K562 (cell line): ENCODE data around the gene MYOM1. TPM values are rescaled to one million over a fixed set of nuclear protein-coding genes. Genes with fewer than 3 reads are reported as not detected.

Experiments used
- ARID3B ChIP-seq: fragments of 250-450 bp; sonication (Bioruptor Pico); IDR thresholded peaks from 2 replicates; pipeline ENCODE4 v1.4.0; 2020; ENCODE audit warnings: borderline replicate concordance
- CREB1 ChIP-seq, 2 experiments: sonication (generic) in 1 of 2; formaldehyde crosslinking in 1 of 2; IDR thresholded peaks; 2 replicates each; pipeline versions ENCODE4 v1.6.1 to v1.8.0; 2012 to 2022; ENCODE audit warnings: inconsistent platforms in 1 of 2, mild to moderate bottlenecking in 1 of 2, missing genetic modification reagents in 1 of 2, moderate library complexity in 1 of 2
- GTF2A2 ChIP-seq: IDR thresholded peaks from 2 replicates; pipeline ENCODE4 v1.6.1; 2016; ENCODE audit warnings: mild to moderate bottlenecking, missing genetic modification characterization, missing compliant biosample characterization
- HBP1 ChIP-seq: fragments of 450-650 bp; formaldehyde crosslinking; IDR thresholded peaks from 2 replicates; pipeline ENCODE4 v1.4.0; 2022; ENCODE audit warnings: missing genetic modification characterization
- HCFC1 ChIP-seq: IDR thresholded peaks from 2 replicates; pipeline ENCODE4 v1.6.1; 2012; ENCODE audit warnings: low read depth, low read length, improper control_type of control experiment
- MTA1 ChIP-seq: fragments of 450-650 bp; IDR thresholded peaks from 2 replicates; pipeline ENCODE4 v1.6.1; 2017; ENCODE audit warnings: borderline replicate concordance
- NFATC3 ChIP-seq: fragments of 450-650 bp; IDR thresholded peaks from 2 replicates; pipeline ENCODE4 v1.6.1; 2017; ENCODE audit warnings: mild to moderate bottlenecking
- NFE2L1 ChIP-seq: fragments of 450-650 bp; IDR thresholded peaks from 2 replicates; pipeline ENCODE4 v1.6.1; 2016; ENCODE audit warnings: missing genetic modification characterization, low read depth, mild to moderate bottlenecking, missing compliant biosample characterization, moderate library complexity, borderline replicate concordance
- PCBP1 ChIP-seq: fragments of 200-400 bp; formaldehyde crosslinking; IDR thresholded peaks from 2 replicates; pipeline ENCODE4 v1.6.1; 2018; ENCODE audit warnings: mild to moderate bottlenecking, low read depth, low read length; ENCODE audit not compliant: poor library complexity, severe bottlenecking
- PML ChIP-seq: IDR thresholded peaks from 2 replicates; pipeline ENCODE4 v1.6.1; 2012; ENCODE audit warnings: low read length, inconsistent platforms
- SAP30 ChIP-seq: fragments of 200-600 bp; sonication (generic); IDR thresholded peaks from 2 replicates; pipeline ENCODE4 v1.6.1; 2012; ENCODE audit warnings: borderline replicate concordance, low read depth, mild to moderate bottlenecking, moderate library complexity, low read length, control low read depth, inconsistent platforms; ENCODE audit not compliant: insufficient read depth, poor library complexity, severe bottlenecking
- SMAD4 ChIP-seq: fragments of 250-450 bp; sonication (Bioruptor Pico); conservative IDR thresholded peaks from 2 replicates; pipeline ENCODE4 v1.8.0; 2021; ENCODE audit warnings: inconsistent platforms, mild to moderate bottlenecking, moderate library complexity
- TARDBP ChIP-seq: fragments of 450-650 bp; IDR thresholded peaks from 2 replicates; pipeline ENCODE4 v1.6.1; 2016
- TOE1 ChIP-seq, 2 experiments: fragments of 450-650 bp in 1 of 2; sonication (generic) in 1 of 2; formaldehyde crosslinking in 1 of 2; IDR thresholded peaks; 2 replicates each; pipeline versions ENCODE4 v1.7.1 to v1.8.0; 2016 to 2022; ENCODE audit warnings: borderline replicate concordance in 2 of 2, mild to moderate bottlenecking in 2 of 2, antibody characterized with exemption in 1 of 2, inconsistent platforms in 1 of 2, low read depth in 1 of 2, missing genetic modification reagents in 1 of 2, moderate library complexity in 1 of 2
- ZFP30 ChIP-seq: fragments of 250-450 bp; sonication (Bioruptor Pico); IDR thresholded peaks from 2 replicates; pipeline ENCODE4 v1.8.0; 2022; ENCODE audit warnings: moderate library complexity, mild to moderate bottlenecking, inconsistent platforms, borderline replicate concordance
- ZNF23 ChIP-seq: fragments of 250-450 bp; sonication (Bioruptor Pico); IDR thresholded peaks from 2 replicates; pipeline ENCODE4 v1.4.0; 2020; ENCODE audit warnings: mild to moderate bottlenecking
- ZNF655 ChIP-seq: fragments of 250-450 bp; sonication (Bioruptor Pico); IDR thresholded peaks from 2 replicates; pipeline ENCODE4 v1.5.0; 2021
- ZNF778 ChIP-seq: fragments of 450-650 bp; formaldehyde crosslinking; IDR thresholded peaks from 2 replicates; pipeline ENCODE4 v1.4.0; 2020; ENCODE audit warnings: mild to moderate bottlenecking, moderate library complexity
- polyA plus RNA-seq, 8 experiments: library from polyadenylated mRNA; depleted of rRNA in 4 of 8; stranded (reverse) in 5 of 8; unstranded in 3 of 8; fragments of >200 nt; fragmentation: Nextera tagmentation in 2 of 8; fragmentation: Illumina TruSeq in 1 of 8; extraction: Ambion mirVana in 2 of 8; extraction: Trizol in 1 of 8; gene quantifications; 2 replicates each; pipeline versions ENCODE4 v1.2.1 to v1.2.3, GENCODE V29; 2011 to 2014; ENCODE audit warnings: inconsistent platforms in 1 of 8, missing spikeins in 1 of 8
- total RNA-seq, 7 experiments: library from RNA; depleted of rRNA in 6 of 7; stranded (reverse); fragments of >200 nt in 6 of 7; fragmentation: Illumina TruSeq in 2 of 7; extraction: Trizol in 2 of 7; gene quantifications; 2 replicates each; pipeline versions ENCODE4 v1.2.1 to v1.2.3, GENCODE V29; 2011 to 2021; ENCODE audit warnings: low replicate concordance in 1 of 7
- TF ChIP-seq, protein P1 (sequence below): fragments of 250-450 bp; sonication (Bioruptor Pico); IDR thresholded peaks from 2 replicates; pipeline ENCODE4 v1.8.0; 2022; ENCODE audit warnings: moderate library complexity, mild to moderate bottlenecking, inconsistent platforms

Gene MYOM1
- total and polyA plus RNA-seq, 9 of the 15 experiments (the other 6 are each of a cell fraction or from before 2014, with no cell fraction given): 0.01 to 0.62 (median 0.25) TPM

DNA sequence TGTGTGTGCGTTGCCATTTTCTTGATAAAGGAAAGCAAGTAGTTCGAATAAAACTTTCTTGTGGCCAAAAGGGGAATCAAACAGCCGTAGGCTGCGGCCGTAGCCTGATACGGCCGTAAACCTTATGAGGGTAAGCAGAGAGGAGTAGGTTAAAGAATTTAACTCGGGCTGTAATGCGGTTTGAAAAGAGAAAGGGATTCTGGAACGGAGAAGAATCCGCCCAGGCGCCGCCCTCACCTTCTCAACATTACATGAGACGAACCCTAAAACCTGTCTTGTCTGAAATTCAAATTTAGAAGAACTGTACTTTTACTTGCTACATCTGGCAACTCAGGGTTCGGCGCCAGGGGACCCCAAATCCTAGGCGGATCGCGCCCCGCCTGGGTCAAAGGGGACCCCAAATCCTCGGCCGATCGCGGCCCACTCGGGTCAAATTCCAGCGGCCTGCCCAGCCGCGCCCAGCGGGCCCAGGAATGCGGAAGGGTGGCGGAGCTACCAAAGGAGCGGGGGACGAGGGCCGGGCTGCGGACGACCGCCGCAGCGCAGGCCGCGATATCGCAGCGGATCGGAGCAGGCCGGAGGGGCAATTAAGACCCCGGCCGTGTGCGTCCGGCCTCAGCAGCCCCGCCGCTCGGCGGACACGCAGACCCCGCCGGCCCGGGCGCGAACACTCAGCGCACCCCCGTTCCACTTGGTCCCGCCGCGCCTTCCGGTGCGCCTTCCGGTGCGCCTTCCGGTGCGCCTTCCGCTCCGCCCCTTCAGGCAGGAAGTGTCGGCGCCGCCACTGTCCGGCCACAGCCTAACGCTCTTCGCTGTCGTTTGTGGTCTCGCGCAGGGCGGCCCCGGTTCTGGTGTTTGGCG, 41.8 kb upstream of the MYOM1 start, which contains the start of gene MYL12B (continued):
- TF ChIP-seq TOE1 (IDR thresholded peaks at IDR 0.05; ENCODE audit: borderline replicate concordance) (peak; percentile 98), TOE1 (CRISPR knock-in tag; IDR thresholded peaks at IDR 0.05; ENCODE audit: borderline replicate concordance, low read depth) (no peak), PML (peak; percentile 59), NFE2L1 (tag) (no peak), ZNF778 (no peak), SAP30 (peak; percentile 81), ZFP30 (CRISPR knock-in tag) (no peak), HCFC1 (peak; percentile 65; the same call in 1 of the 2 replicates), HBP1 (peak; percentile 51; the same call in 1 of the 2 replicates), ZNF23 (CRISPR knock-in tag) (0 out of 2 replicates have a peak, but pooled peaks have one; percentile 20), GTF2A2 (tag) (no peak), SMAD4 (peak; percentile 97), TARDBP (no peak), ARID3B (CRISPR knock-in tag) (no peak), CREB1 (IDR thresholded peaks at IDR 0.05) (peak; percentile 47; the same call in 1 of the 2 replicates), CREB1 (CRISPR knock-in tag; IDR thresholded peaks at IDR 0.05) (peak; percentile 63; the same call in 1 of the 2 replicates), PCBP1 (peak; percentile 99), MTA1 (0 out of 2 replicates have a peak, but pooled peaks have one; percentile 40), ZNF655 (no peak), NFATC3 (peak; percentile 74; the same call in 1 of the 2 replicates)
- TF ChIP-seq, protein P1, sequence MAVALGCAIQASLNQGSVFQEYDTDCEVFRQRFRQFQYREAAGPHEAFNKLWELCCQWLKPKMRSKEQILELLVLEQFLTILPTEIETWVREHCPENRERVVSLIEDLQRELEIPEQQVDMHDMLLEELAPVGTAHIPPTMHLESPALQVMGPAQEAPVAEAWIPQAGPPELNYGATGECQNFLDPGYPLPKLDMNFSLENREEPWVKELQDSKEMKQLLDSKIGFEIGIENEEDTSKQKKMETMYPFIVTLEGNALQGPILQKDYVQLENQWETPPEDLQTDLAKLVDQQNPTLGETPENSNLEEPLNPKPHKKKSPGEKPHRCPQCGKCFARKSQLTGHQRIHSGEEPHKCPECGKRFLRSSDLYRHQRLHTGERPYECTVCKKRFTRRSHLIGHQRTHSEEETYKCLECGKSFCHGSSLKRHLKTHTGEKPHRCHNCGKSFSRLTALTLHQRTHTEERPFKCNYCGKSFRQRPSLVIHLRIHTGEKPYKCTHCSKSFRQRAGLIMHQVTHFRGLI (CRISPR knock-in tag): no peak
